ENCODE measurements around the gene UBE2E1. TPM values are rescaled to one million over a fixed set of nuclear protein-coding genes. Genes with fewer than 3 reads are reported as not detected.
A peak's percentile ranks its signal among the peaks of the same experiment; 100 is the strongest.

The UBE2E1 gene
- total RNA-seq, 2 donors from 2014 or later: 56.5 to 68.5 TPM

GRCh38 chr3:23817508-23818223, 11.9 kb downstream of the UBE2E1 start:
- H3K27ac Mint-ChIP-seq: no peak overlapping the region
- no peak for DNase-seq (ENCODE audit: low spot score)
- H3K4me1 Mint-ChIP-seq (ENCODE audit: low read depth in 2 of 2): peaks cover 33 to 37% of the 10 kb centered on the region in 2 donors
- peaks cover under 1% of the 10 kb centered on the region for H3K36me3 Mint-ChIP-seq
- no peaks in the 10 kb centered on the region for H3K27me3 Mint-ChIP-seq
- no peak overlapping the region for H3K4me3 Mint-ChIP-seq
- ATAC-seq: no peak
- H3K9me3 Mint-ChIP-seq: no peaks in the 10 kb centered on the region

DNA sequence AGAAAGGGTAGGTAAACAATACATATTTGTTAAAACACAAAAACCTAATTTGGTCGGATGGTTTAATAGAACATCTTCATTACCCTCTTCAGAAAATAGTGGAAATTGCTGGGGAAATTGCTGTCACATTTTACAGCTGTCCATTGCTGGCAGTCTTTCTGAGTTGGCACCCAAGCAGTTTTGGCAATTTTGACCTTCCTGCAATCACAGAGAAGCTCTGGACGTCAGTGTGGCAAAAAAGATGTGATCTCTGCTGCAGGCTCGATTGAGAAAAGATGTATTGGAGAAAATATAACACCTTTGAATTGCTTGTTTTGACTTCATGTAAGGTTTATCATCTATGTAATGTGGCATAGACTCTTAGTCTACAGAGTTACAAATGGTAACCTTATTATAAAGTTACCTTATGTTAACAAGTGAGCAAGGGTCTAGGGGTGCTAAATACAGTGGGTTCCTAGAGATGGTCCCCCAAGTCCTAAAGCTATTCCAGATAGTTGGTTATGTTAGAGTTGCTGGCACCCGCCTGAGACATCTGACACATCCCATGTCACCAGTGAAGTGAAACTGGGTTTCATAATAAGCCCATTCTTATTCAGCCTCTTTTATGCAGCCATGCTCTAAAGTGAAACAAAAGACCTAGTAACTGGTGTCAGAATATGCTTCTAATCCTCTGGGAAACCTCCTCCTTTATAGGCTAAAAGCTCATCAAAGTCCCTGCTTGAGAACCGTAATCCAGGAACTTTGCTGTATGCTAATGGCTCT, 14.0 kb downstream of the UBE2E1 start:
- no peaks in the 10 kb centered on the region for H3K9me3 Mint-ChIP-seq
- ATAC-seq (peak; percentile 61 to 63), DNase-seq (ENCODE audit: low spot score) (no peak)
- no peak overlapping the region for H3K27ac Mint-ChIP-seq
- no peak overlapping the region for H3K4me3 Mint-ChIP-seq
- H3K36me3 Mint-ChIP-seq: no peaks in the 10 kb centered on the region
- peaks cover 41 to 43% of the 10 kb centered on the region in 2 donors for H3K4me1 Mint-ChIP-seq (ENCODE audit: low read depth in 2 of 2)
- H3K27me3 Mint-ChIP-seq: no peaks in the 10 kb centered on the region

GRCh38 chr3:23820888-23821287, 15.1 kb downstream of the UBE2E1 start:
- H3K4me1 Mint-ChIP-seq (ENCODE audit: low read depth in 2 of 2): peaks cover 47 to 52% of the 10 kb centered on the region in 2 donors

DNA sequence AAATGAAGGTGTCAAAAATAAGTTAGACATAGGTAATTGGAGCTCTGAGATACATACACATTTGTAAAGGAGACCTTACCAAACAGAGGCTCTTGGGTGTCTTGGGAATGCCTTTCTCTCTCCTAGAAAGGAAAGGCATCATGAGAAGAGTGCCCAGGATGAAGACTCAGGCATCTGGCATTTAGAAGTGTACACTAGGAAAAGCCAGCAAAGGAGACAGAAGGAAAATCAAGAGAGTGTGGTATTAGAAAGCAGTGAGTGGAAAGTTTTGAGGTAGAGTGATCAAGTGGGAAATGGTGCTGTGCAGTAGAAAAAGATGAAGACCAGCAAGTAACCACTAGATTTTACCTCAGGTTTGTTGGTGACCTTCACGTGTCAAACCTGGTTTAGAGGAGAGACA, 16.1 kb downstream of the UBE2E1 start:
- Mint-ChIP-seq H3K36me3 (no peaks in the 10 kb centered on the region), H3K27me3 (no peaks in the 10 kb centered on the region), H3K4me3 (no peak overlapping the region), H3K4me1 (ENCODE audit: low read depth in 2 of 2) (peaks cover 50 to 62% of the 10 kb centered on the region in 2 donors), H3K27ac (no peak overlapping the region), H3K9me3 (no peaks in the 10 kb centered on the region)
- DNase-seq (ENCODE audit: low spot score): no peak
- no peak for ATAC-seq

More at GRCh38 chr3:23820888-23821287, 15.1 kb downstream of the UBE2E1 start:
- no peak for ATAC-seq
- DNase-seq (ENCODE audit: low spot score): no peak
- Mint-ChIP-seq H3K36me3 (no peaks in the 10 kb centered on the region), H3K4me3 (no peak overlapping the region), H3K27ac (no peak overlapping the region), H3K27me3 (no peaks in the 10 kb centered on the region), H3K9me3 (no peaks in the 10 kb centered on the region)

DNA sequence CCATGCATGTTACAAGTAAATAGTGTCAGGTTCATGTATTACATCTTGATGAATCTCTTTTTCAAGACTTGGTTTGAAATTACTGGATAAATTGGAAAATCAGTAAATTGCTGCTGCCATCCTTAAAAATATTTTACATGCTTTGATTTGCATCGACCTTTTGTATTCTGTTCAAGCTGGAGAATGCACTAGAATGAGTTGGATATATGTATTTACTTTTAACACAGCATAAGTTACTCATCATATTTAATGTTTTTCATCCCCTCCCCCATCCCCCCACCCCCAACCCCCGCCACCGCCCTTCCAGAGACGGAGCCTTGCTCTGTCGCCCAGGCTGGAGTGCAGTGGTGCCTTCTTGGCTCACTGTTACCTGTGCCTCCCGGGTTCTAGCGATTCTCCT, 16.8 kb downstream of the UBE2E1 start:
- DNase-seq (ENCODE audit: low spot score): no peak
- no peak overlapping the region for H3K4me3 Mint-ChIP-seq
- H3K27ac Mint-ChIP-seq: no peak overlapping the region
- no peaks in the 10 kb centered on the region for H3K36me3 Mint-ChIP-seq
- peaks cover 48 to 59% of the 10 kb centered on the region in 2 donors for H3K4me1 Mint-ChIP-seq (ENCODE audit: low read depth in 2 of 2)
- H3K9me3 Mint-ChIP-seq: no peaks in the 10 kb centered on the region
- no peak for ATAC-seq
- H3K27me3 Mint-ChIP-seq: no peaks in the 10 kb centered on the region

- H3K4me1 Mint-ChIP-seq (ENCODE audit: low read depth in 2 of 2): peaks cover 41 to 54% of the 10 kb centered on the region in 2 donors
- no peak overlapping the region for H3K4me3 Mint-ChIP-seq
- H3K36me3 Mint-ChIP-seq: no peaks in the 10 kb centered on the region
- no peak for ATAC-seq
- H3K27ac Mint-ChIP-seq: no peak overlapping the region
- H3K9me3 Mint-ChIP-seq: no peaks in the 10 kb centered on the region
- H3K27me3 Mint-ChIP-seq: no peaks in the 10 kb centered on the region
- no peak for DNase-seq (ENCODE audit: low spot score)
Observed at GRCh38 chr3:23823620-23824019, 17.9 kb downstream of the UBE2E1 start.

DNA sequence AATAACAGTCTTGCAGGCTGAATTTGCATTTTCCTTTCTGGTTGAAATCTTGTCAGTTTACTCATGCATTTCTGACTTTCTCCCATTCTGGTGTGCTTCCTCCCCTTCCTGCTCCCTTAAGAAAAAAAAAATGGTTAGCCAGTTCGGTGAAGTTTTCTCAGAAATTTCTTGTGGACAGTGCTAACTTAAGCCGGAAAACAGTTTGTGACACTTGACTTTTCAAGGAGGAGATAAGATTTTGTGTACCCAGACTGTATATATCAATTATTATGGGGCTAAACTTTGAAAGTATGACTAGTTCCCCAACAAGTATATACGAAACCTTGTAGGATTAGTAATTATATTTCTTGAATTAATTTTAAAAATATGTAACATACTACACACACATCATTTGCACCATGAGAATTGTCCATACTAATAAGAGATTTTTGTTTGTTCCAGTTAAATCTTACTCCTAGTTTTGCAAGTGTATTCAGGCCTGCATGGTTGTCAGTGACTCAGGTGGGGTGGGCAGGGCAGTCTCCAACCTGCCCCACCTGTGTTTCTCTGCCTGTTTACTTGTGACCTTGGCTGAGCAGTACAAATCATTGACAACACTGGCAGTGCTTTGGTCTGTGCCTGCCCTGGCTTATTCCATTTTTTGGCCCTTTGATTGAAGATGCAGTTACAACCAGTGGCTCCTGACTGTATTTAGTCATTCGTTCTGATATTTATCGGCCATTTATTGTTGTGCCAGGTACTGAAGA, 19.1 kb downstream of the UBE2E1 start:
- Mint-ChIP-seq H3K36me3 (no peaks in the 10 kb centered on the region), H3K4me1 (ENCODE audit: low read depth in 2 of 2) (peaks cover 37 to 59% of the 10 kb centered on the region in 2 donors), H3K9me3 (no peaks in the 10 kb centered on the region), H3K27me3 (no peaks in the 10 kb centered on the region), H3K4me3 (no peak overlapping the region), H3K27ac (peak overlapping the region in 1 of 2 donors; percentile 7)
- ATAC-seq (no peak), DNase-seq (ENCODE audit: low spot score) (no peak)

- H3K4me1 Mint-ChIP-seq (ENCODE audit: low read depth in 2 of 2): peaks cover 40 to 65% of the 10 kb centered on the region in 2 donors
- no peak overlapping the region for H3K4me3 Mint-ChIP-seq
- H3K36me3 Mint-ChIP-seq: no peaks in the 10 kb centered on the region
- no peak for ATAC-seq
- peak overlapping the region in 1 of 2 donors; percentile 7 for H3K27ac Mint-ChIP-seq
- DNase-seq (ENCODE audit: low spot score): no peak
- H3K9me3 Mint-ChIP-seq: no peaks in the 10 kb centered on the region
- no peaks in the 10 kb centered on the region for H3K27me3 Mint-ChIP-seq
Observed at GRCh38 chr3:23825802-23826201, 20.0 kb downstream of the UBE2E1 start.

GRCh38 chr3:23826382-23827064, 20.8 kb downstream of the UBE2E1 start:
- Mint-ChIP-seq H3K4me1 (ENCODE audit: low read depth in 2 of 2) (peaks cover 37 to 63% of the 10 kb centered on the region in 2 donors), H3K9me3 (no peaks in the 10 kb centered on the region), H3K27ac (no peak overlapping the region), H3K4me3 (peak overlapping the region; percentile 11), H3K36me3 (no peaks in the 10 kb centered on the region), H3K27me3 (no peaks in the 10 kb centered on the region)
- DNase-seq (ENCODE audit: low spot score) (no peak), ATAC-seq (no peak)

- no peaks in the 10 kb centered on the region for H3K9me3 Mint-ChIP-seq
- H3K36me3 Mint-ChIP-seq: no peaks in the 10 kb centered on the region
- no peak overlapping the region for H3K27ac Mint-ChIP-seq
- H3K27me3 Mint-ChIP-seq: no peaks in the 10 kb centered on the region
- no peak for DNase-seq (ENCODE audit: low spot score)
- H3K4me3 Mint-ChIP-seq: no peak overlapping the region
- peaks cover 33 to 52% of the 10 kb centered on the region in 2 donors for H3K4me1 Mint-ChIP-seq (ENCODE audit: low read depth in 2 of 2)
- ATAC-seq: no peak
Observed at GRCh38 chr3:23829242-23829934, 23.6 kb downstream of the UBE2E1 start.

DNA sequence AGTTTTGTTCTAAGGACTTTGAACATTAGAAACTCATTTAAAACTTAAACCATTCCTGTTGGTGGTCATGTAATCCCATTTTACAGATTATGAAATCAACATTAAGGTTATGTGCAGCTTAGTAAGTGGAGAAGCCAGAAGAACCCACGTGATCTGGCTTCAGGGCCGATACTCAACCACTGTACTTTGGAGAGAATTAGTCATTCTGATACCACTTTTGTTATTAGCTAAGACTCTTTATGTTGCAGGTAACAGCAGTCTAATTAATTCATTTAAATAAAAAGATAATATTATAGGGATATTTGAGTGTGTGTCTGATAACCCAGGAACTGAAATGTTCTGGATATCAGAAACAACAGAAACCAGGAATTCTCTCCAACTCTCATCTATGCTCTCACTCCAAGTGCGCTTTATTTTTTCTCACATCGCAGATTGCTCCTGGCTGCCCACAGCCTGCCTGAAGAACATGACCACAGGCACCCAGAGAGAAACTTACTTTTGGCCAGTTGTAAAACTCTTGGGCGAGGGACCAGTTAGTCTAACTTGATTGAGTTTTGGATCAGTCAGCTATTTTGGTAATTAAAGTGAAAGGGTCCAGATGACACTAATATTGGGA, 25.2 kb downstream of the UBE2E1 start:
- no peaks in the 10 kb centered on the region for H3K36me3 Mint-ChIP-seq
- ATAC-seq: peak in 1 of 2 donors; percentile 71
- no peak for DNase-seq (ENCODE audit: low spot score)
- H3K4me1 Mint-ChIP-seq (ENCODE audit: low read depth in 2 of 2): peaks cover 21 to 36% of the 10 kb centered on the region in 2 donors
- H3K4me3 Mint-ChIP-seq: no peak overlapping the region
- H3K27me3 Mint-ChIP-seq: no peaks in the 10 kb centered on the region
- H3K9me3 Mint-ChIP-seq: no peaks in the 10 kb centered on the region
- H3K27ac Mint-ChIP-seq: no peak overlapping the region

- Mint-ChIP-seq H3K4me3 (no peak overlapping the region), H3K9me3 (no peaks in the 10 kb centered on the region), H3K27me3 (no peaks in the 10 kb centered on the region), H3K4me1 (ENCODE audit: low read depth in 2 of 2) (peaks cover 21 to 28% of the 10 kb centered on the region in 2 donors), H3K36me3 (no peaks in the 10 kb centered on the region), H3K27ac (no peak overlapping the region)
- ATAC-seq (no peak), DNase-seq (ENCODE audit: low spot score) (no peak)
Observed at GRCh38 chr3:23831517-23832394, 26.0 kb downstream of the UBE2E1 start.

Measured in natural killer cell treated with Interleukin-12 subunit alpha and Interleukin-12 subunit beta and Interleukin-15 and Interleukin-18, amount 100 ng/mL, for 72 hours (primary cell).